GM12873 (cell line): ENCODE data around the gene CCDC40.

ENCODE experiments used
- TF ChIP-seq, protein P1 (sequence below): IDR thresholded peaks from 2 replicates; pipeline ENCODE4 v1.5.1; 2012; ENCODE audit warnings: low read depth, mild to moderate bottlenecking, moderate library complexity, low read length, control low read depth; ENCODE audit not compliant: insufficient read depth; ENCODE audit errors: missing control alignments

Gene CCDC40

DNA sequence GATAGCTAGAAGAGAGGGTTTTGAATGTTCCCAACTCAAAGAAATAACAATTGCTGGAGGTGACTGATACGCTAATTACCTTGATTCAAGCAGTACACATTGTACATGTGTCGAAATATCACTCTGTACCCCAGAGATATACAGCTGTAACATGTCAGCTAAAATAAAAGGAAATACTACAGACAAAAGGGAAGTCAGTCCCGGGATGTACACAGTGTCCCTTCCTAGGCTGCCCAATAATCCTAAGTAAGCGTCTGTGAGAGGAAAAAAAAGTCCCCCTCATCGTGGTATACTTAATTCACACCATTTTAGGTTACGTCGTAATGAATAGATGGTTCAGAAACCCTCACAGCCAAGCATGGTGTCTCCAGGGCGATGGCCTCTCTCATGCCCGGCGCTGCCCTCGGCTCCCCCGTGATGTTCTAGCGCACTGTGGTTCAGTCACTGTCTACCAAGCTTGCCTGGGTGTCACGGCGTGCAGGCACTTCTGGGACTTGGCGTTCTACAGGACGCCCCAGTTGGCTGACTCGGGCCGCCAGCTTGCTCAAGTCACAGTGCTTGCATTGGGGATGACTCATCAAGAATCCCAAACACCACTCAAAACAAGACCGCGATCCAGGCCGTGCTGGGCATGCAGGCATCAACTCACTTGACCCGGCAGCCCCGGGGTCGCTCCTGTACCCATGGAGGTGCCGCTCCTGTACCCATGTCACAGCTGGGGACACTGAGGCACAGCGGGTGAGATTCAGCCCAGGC is 27.6 kb downstream of the CCDC40 start:
- TF ChIP-seq, protein P1, sequence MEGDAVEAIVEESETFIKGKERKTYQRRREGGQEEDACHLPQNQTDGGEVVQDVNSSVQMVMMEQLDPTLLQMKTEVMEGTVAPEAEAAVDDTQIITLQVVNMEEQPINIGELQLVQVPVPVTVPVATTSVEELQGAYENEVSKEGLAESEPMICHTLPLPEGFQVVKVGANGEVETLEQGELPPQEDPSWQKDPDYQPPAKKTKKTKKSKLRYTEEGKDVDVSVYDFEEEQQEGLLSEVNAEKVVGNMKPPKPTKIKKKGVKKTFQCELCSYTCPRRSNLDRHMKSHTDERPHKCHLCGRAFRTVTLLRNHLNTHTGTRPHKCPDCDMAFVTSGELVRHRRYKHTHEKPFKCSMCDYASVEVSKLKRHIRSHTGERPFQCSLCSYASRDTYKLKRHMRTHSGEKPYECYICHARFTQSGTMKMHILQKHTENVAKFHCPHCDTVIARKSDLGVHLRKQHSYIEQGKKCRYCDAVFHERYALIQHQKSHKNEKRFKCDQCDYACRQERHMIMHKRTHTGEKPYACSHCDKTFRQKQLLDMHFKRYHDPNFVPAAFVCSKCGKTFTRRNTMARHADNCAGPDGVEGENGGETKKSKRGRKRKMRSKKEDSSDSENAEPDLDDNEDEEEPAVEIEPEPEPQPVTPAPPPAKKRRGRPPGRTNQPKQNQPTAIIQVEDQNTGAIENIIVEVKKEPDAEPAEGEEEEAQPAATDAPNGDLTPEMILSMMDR: no peak

DNA sequence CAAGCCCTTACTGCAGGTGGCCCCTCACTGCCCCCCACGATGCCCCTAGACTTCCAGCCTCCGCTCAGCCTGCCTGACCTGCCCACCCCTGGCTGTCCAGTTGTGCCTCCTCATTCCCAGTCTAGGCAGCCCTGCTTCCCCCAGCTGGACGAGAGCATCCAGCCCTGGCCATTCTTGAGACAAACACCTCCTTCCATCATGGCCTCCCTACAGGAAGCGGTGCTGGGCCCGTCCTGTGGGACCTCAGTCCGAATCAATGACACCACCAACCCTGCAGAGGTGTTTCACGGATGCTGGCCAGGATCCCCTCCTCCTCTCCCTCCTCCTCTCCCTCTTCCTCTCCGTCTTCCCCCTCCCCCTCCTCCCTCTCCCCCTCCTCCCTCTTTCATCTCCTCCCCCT is 28.3 kb downstream of the CCDC40 start:
- TF ChIP-seq, protein P1: no peak

DNA sequence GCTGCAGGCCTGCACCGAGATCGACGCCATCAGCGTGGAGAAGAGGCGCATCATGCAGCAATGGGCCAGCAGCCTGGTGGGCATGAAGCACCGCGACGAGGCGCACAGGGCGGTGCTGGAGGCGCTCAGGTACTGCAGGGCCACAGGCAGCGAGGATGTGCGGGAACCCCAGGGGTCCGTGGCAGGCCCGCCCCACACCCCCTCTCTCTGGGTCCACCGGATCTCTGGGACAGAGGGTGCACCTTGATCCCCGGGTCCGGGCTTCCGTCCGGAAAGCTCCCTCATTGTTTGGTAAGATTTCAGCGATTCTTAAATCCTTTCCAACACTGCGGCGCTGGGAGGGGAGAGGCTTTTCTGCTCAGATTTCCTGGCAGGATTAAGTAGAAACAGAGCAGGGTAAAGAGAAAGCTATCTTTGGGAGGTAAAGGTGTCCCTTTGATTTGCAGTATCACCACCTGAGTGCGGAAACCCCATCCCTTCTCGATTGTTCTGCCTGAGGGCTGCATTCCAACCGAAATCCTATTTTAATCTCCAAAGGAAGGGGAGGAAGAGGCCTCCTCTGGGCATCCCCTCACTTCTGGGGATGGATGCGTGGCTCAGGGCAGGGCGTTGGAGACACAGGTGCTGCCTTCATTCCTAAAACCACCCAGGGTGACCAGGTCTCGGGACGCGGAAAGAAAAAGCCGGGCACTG is 29.2 kb downstream of the CCDC40 start:
- TF ChIP-seq, protein P1: no peak

DNA sequence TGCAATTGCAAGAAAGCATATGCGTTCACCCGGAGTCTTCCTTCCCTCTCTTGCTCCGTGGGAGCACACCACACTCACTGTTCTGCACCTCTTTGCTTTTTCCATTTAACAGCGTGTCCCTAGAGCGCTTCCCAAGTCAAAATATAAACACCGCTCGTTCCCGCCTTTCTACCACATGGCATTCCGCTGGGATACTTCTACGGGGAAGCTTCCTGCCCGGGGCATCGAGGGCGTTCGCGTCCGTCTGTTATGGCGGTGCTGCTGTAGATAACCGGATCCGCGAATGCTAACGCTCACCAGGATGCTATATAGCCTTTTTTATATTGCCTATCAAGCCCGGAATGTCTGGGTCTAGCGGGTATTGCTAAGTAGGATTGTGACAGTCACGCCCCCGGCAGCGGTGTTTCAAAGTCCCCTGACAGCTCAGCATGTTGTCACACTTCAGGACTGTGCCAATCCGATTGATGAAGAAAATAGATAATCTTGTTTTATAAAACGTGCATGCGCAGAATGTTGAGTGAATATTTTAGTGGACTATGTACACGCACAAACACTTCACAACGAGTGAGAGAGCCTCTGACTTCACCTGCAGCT is 31.0 kb downstream of the CCDC40 start:
- TF ChIP-seq, protein P1: no peak

DNA sequence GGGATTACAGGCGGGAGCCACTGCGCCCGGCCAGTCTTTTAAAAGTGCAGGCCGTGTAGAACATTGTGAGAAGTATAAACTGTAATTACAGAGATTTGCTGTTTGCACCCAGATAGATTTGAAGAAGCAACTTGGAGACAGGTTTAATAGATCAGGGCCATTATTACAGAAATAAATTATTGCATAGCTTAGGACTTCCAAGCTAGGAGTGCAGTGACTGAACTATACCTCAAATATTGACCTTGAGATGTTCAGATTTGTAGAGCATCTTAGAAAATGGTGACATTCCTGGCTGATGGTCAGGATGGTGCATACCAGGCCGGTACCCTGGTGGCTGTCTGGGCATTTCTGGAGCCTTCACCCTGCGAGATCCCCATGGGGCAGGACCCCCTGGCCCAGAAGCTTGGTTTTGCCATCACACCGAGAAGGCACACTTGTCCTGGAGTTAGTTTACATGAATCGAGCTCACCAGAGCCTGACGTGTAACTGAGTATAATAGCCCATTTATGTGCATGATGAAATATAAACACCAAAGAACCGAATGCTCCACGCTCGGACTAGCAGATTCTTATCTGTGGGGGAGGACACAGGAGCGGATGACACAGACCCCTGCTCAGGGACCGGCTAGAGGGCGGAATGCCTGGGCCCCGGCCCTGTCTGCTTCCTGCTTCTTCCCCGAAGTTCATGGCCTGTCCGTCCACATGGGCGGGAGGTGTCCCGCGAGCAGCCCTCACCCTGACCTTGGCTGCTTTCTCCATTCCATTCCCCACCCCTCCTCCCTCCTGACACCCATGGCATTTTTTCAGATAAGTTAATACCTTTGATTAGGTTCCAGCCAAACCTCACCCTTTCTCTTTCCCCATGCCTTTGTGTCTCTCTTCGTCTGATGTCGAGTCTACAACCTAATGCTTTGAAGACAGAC is 32.1 kb downstream of the CCDC40 start:
- TF ChIP-seq, protein P1: no peak

DNA sequence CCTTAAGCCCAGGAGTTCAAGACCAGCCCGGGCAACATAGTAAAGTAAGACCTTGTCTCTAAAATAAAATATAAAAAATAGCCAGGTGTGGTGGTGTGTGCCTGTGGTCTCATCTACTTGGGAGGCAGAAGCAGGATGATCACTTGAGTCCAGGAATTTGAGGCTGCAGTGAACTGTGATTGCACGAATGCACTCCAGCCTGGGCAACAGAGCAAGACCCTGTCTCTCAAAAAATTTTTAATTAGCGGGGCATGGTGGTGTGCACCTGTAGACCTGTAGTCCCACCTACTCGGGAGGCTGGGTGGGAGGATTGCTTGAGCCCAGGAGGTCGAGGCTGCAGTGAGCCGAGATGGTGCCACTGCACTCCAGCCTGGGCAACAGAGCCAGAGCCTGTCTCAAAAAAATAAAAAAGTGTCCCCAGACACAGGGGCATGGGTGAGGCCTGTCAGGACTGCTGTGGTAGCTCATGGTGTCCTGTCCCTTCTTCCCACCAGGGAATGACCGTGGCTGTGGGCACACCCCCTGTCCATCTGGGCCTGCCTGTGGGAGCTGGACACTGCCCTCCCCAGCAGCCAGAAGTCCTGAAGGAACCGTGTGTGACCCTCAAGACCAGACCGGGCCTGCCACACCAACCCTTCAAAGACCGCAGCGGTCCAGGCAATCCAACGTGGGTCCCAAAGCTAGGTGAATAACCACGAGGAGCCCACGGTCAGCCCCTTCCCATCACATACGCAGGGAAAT is 34.1 kb downstream of the CCDC40 start:
- TF ChIP-seq, protein P1: no peak
